Measurements from ENCODE around the gene NKD1.

Gene NKD1

GRCh38 chr16:50622643-50623369 lies 74.6 kb downstream of the NKD1 start:
- H3K27ac Mint-ChIP-seq (ENCODE audit: low read depth): peak overlapping the region; percentile 22
- no peak for ATAC-seq (replicated peaks; ENCODE audit: extremely low read depth, poor library complexity, severe bottlenecking)
- H3K4me1 Mint-ChIP-seq: peaks cover 16% of the 10 kb centered on the region

GRCh38 chr16:50624449-50624970 lies 76.3 kb downstream of the NKD1 start:
- Mint-ChIP-seq H3K4me3 (no peak overlapping the region), H3K36me3 (ENCODE audit: insufficient read depth) (peaks cover 3% of the 10 kb centered on the region), H3K27me3 (no peaks in the 10 kb centered on the region), H3K4me1 (peaks cover 16% of the 10 kb centered on the region), H3K27ac (ENCODE audit: low read depth) (no peak overlapping the region), H3K9me3 (no peaks in the 10 kb centered on the region)
- no peak for DNase-seq (ENCODE audit: low spot score in 2 of 2)
- ATAC-seq (replicated peaks; ENCODE audit: extremely low read depth, poor library complexity, severe bottlenecking): no peak

More at GRCh38 chr16:50622643-50623369, 74.6 kb downstream of the NKD1 start:
- H3K4me3 Mint-ChIP-seq: no peak overlapping the region
- no peaks in the 10 kb centered on the region for H3K27me3 Mint-ChIP-seq
- peaks cover 3% of the 10 kb centered on the region for H3K36me3 Mint-ChIP-seq (ENCODE audit: insufficient read depth)
- no peak for DNase-seq (ENCODE audit: low spot score in 2 of 2)
- no peaks in the 10 kb centered on the region for H3K9me3 Mint-ChIP-seq

GRCh38 chr16:50625374-50625773 lies 77.2 kb downstream of the NKD1 start:
- Mint-ChIP-seq H3K27ac (ENCODE audit: low read depth) (no peak overlapping the region), H3K36me3 (ENCODE audit: insufficient read depth) (peaks cover 3% of the 10 kb centered on the region), H3K27me3 (no peaks in the 10 kb centered on the region), H3K9me3 (no peaks in the 10 kb centered on the region), H3K4me3 (no peak overlapping the region), H3K4me1 (peaks cover 16% of the 10 kb centered on the region)
- no peak for DNase-seq (ENCODE audit: low spot score in 2 of 2)
- no peak for ATAC-seq (replicated peaks; ENCODE audit: extremely low read depth, poor library complexity, severe bottlenecking)

GRCh38 chr16:50626868-50627267 lies 78.7 kb downstream of the NKD1 start:
- H3K36me3 Mint-ChIP-seq (ENCODE audit: insufficient read depth): peaks cover 3% of the 10 kb centered on the region
- ATAC-seq (replicated peaks; ENCODE audit: extremely low read depth, poor library complexity, severe bottlenecking) (no peak), DNase-seq (ENCODE audit: low spot score in 2 of 2) (no peak)
- H3K4me3 Mint-ChIP-seq: no peak overlapping the region
- peak overlapping the region; percentile 4 for H3K27ac Mint-ChIP-seq (ENCODE audit: low read depth)
- peaks cover 16% of the 10 kb centered on the region for H3K4me1 Mint-ChIP-seq
- H3K27me3 Mint-ChIP-seq: no peaks in the 10 kb centered on the region
- no peaks in the 10 kb centered on the region for H3K9me3 Mint-ChIP-seq

GRCh38 chr16:50627419-50627818 lies 79.2 kb downstream of the NKD1 start:
- H3K4me1 Mint-ChIP-seq: peaks cover 16% of the 10 kb centered on the region
- no peaks in the 10 kb centered on the region for H3K9me3 Mint-ChIP-seq
- peak overlapping the region; percentile 78 for H3K27ac Mint-ChIP-seq (ENCODE audit: low read depth)
- ATAC-seq (replicated peaks; ENCODE audit: extremely low read depth, poor library complexity, severe bottlenecking): no peak
- H3K36me3 Mint-ChIP-seq (ENCODE audit: insufficient read depth): peaks cover 3% of the 10 kb centered on the region
- no peak for DNase-seq (ENCODE audit: low spot score in 2 of 2)
- no peaks in the 10 kb centered on the region for H3K27me3 Mint-ChIP-seq
- H3K4me3 Mint-ChIP-seq: peak overlapping the region; percentile 55

GRCh38 chr16:50628156-50628802 lies 80.1 kb downstream of the NKD1 start:
- H3K27me3 Mint-ChIP-seq: no peaks in the 10 kb centered on the region
- H3K27ac Mint-ChIP-seq (ENCODE audit: low read depth): no peak overlapping the region
- ATAC-seq (replicated peaks; ENCODE audit: extremely low read depth, poor library complexity, severe bottlenecking) (no peak), DNase-seq (ENCODE audit: low spot score in 2 of 2) (no peak)
- H3K36me3 Mint-ChIP-seq (ENCODE audit: insufficient read depth): peaks cover 3% of the 10 kb centered on the region
- H3K4me1 Mint-ChIP-seq: peaks cover 16% of the 10 kb centered on the region
- no peaks in the 10 kb centered on the region for H3K9me3 Mint-ChIP-seq
- H3K4me3 Mint-ChIP-seq: no peak overlapping the region

GRCh38 chr16:50629334-50629733 lies 81.1 kb downstream of the NKD1 start:
- no peak overlapping the region for H3K4me3 Mint-ChIP-seq
- DNase-seq (ENCODE audit: low spot score in 2 of 2) (no peak), ATAC-seq (replicated peaks; ENCODE audit: extremely low read depth, poor library complexity, severe bottlenecking) (no peak)
- H3K36me3 Mint-ChIP-seq (ENCODE audit: insufficient read depth): peaks cover 3% of the 10 kb centered on the region
- H3K27me3 Mint-ChIP-seq: no peaks in the 10 kb centered on the region
- peaks cover 16% of the 10 kb centered on the region for H3K4me1 Mint-ChIP-seq
- no peak overlapping the region for H3K27ac Mint-ChIP-seq (ENCODE audit: low read depth)
- no peaks in the 10 kb centered on the region for H3K9me3 Mint-ChIP-seq

GRCh38 chr16:50630394-50631020 lies 82.3 kb downstream of the NKD1 start:
- H3K4me1 Mint-ChIP-seq: peaks cover 16% of the 10 kb centered on the region
- H3K9me3 Mint-ChIP-seq: no peaks in the 10 kb centered on the region
- no peaks in the 10 kb centered on the region for H3K27me3 Mint-ChIP-seq
- DNase-seq (ENCODE audit: low spot score in 2 of 2) (no peak), ATAC-seq (replicated peaks; ENCODE audit: extremely low read depth, poor library complexity, severe bottlenecking) (no peak)
- peaks cover 3% of the 10 kb centered on the region for H3K36me3 Mint-ChIP-seq (ENCODE audit: insufficient read depth)
- H3K27ac Mint-ChIP-seq (ENCODE audit: low read depth): no peak overlapping the region
- H3K4me3 Mint-ChIP-seq: no peak overlapping the region

- peaks cover 14% of the 10 kb centered on the region for H3K4me1 Mint-ChIP-seq
- H3K36me3 Mint-ChIP-seq (ENCODE audit: insufficient read depth): peaks cover 2% of the 10 kb centered on the region
- DNase-seq (ENCODE audit: low spot score in 2 of 2) (no peak), ATAC-seq (replicated peaks; ENCODE audit: extremely low read depth, poor library complexity, severe bottlenecking) (no peak)
- no peak overlapping the region for H3K4me3 Mint-ChIP-seq
- no peak overlapping the region for H3K27ac Mint-ChIP-seq (ENCODE audit: low read depth)
- H3K9me3 Mint-ChIP-seq: no peaks in the 10 kb centered on the region
- H3K27me3 Mint-ChIP-seq: no peaks in the 10 kb centered on the region
Measured at GRCh38 chr16:50631249-50631984, 83.2 kb downstream of the NKD1 start.

GRCh38 chr16:50631985-50632576 lies 83.9 kb downstream of the NKD1 start:
- Mint-ChIP-seq H3K9me3 (no peaks in the 10 kb centered on the region), H3K27ac (ENCODE audit: low read depth) (no peak overlapping the region), H3K27me3 (no peaks in the 10 kb centered on the region), H3K36me3 (ENCODE audit: insufficient read depth) (peaks cover 2% of the 10 kb centered on the region), H3K4me1 (peaks cover 8% of the 10 kb centered on the region), H3K4me3 (no peak overlapping the region)
- no peak for DNase-seq (ENCODE audit: low spot score in 2 of 2)
- ATAC-seq (replicated peaks; ENCODE audit: extremely low read depth, poor library complexity, severe bottlenecking): no peak

GRCh38 chr16:50632927-50633800 lies 85.0 kb downstream of the NKD1 start:
- ATAC-seq (replicated peaks; ENCODE audit: extremely low read depth, poor library complexity, severe bottlenecking) (no peak), DNase-seq (ENCODE audit: low spot score in 2 of 2) (no peak)
- Mint-ChIP-seq H3K27ac (ENCODE audit: low read depth) (no peak overlapping the region), H3K9me3 (no peaks in the 10 kb centered on the region), H3K36me3 (ENCODE audit: insufficient read depth) (no peaks in the 10 kb centered on the region), H3K4me3 (no peak overlapping the region), H3K27me3 (no peaks in the 10 kb centered on the region), H3K4me1 (no peaks in the 10 kb centered on the region)

Measured in central memory CD8-positive, alpha-beta T cell (primary cell).